H9 (cell line): ENCODE measurements around the gene LMOD1. TPM values are rescaled to one million over a fixed set of nuclear protein-coding genes. Genes with fewer than 3 reads are reported as not detected.

Source experiments
- DNase-seq: peaks from one replicate; pipeline ENCODE4 v3.0.0-alpha.2; 2017
- H2AFZ ChIP-seq: one replicate; pipeline ENCODE4 v1.6.1; 2013; ENCODE audit warnings: mild to moderate bottlenecking, low read length, control low read depth, moderate library complexity
- H2AK5ac ChIP-seq: 2 replicates; pipeline ENCODE4 v1.6.1; 2013; ENCODE audit warnings: low read length, control low read depth, mixed read lengths; ENCODE audit not compliant: insufficient read length
- H2BK120ac ChIP-seq: one replicate; pipeline ENCODE4 v1.6.1; 2013; ENCODE audit warnings: low read depth, mild to moderate bottlenecking, low read length, control low read depth, inconsistent platforms; ENCODE audit not compliant: poor library complexity, severe bottlenecking
- H2BK12ac ChIP-seq: 2 replicates; pipeline ENCODE4 v1.6.1; 2013; ENCODE audit warnings: low read length, control low read depth, mixed read lengths, low read depth; ENCODE audit not compliant: insufficient read length
- H2BK15ac ChIP-seq: 2 replicates; pipeline ENCODE4 v1.6.1; 2013; ENCODE audit warnings: low read depth, low read length, control low read depth
- H2BK20ac ChIP-seq: one replicate; pipeline ENCODE4 v1.6.1; 2013; ENCODE audit warnings: low read depth, mild to moderate bottlenecking, low read length, control low read depth, inconsistent platforms; ENCODE audit not compliant: poor library complexity, severe bottlenecking
- H2BK5ac ChIP-seq: 2 replicates; pipeline ENCODE4 v1.6.1; 2013; ENCODE audit warnings: low read length, control low read depth, mixed read lengths; ENCODE audit not compliant: insufficient read length
- H3K14ac ChIP-seq: 2 replicates; pipeline ENCODE4 v1.6.1; 2013; ENCODE audit warnings: low read length, control low read depth; ENCODE audit not compliant: insufficient read depth
- H3K18ac ChIP-seq: 2 replicates; pipeline ENCODE4 v1.6.1; 2013; ENCODE audit warnings: low read depth, mild to moderate bottlenecking, mixed read lengths, low read length, control low read depth; ENCODE audit not compliant: insufficient read length
- H3K23ac ChIP-seq: 2 replicates; pipeline ENCODE4 v1.6.1; 2013; ENCODE audit warnings: low read length, control low read depth, mixed read lengths, low read depth; ENCODE audit not compliant: insufficient read length
- H3K23me2 ChIP-seq: 2 replicates; pipeline ENCODE4 v1.6.1; 2013; ENCODE audit warnings: low read depth, mild to moderate bottlenecking, mixed read lengths, low read length, control low read depth; ENCODE audit not compliant: insufficient read length, poor library complexity, severe bottlenecking
- H3K27ac ChIP-seq: 2 replicates; pipeline ENCODE4 v1.5.1; 2013; ENCODE audit warnings: low read length, control low read depth, mixed read lengths, low read depth; ENCODE audit not compliant: insufficient read length
- H3K27me3 ChIP-seq: 2 replicates; pipeline ENCODE4 v1.6.1; 2013; ENCODE audit warnings: low read length, control low read depth, inconsistent platforms; ENCODE audit not compliant: insufficient read depth
- H3K4ac ChIP-seq: 2 replicates; pipeline ENCODE4 v1.6.1; 2013; ENCODE audit warnings: low read depth, mild to moderate bottlenecking, control low read depth, inconsistent platforms, low read length, moderate library complexity
- H3K4me1 ChIP-seq: 2 replicates; pipeline ENCODE4 v1.6.1; 2013; ENCODE audit warnings: low read length, control low read depth, inconsistent platforms; ENCODE audit not compliant: insufficient read depth
- H3K4me2 ChIP-seq: 2 replicates; pipeline ENCODE4 v1.6.1; 2013; ENCODE audit warnings: low read length, control low read depth, mixed read lengths; ENCODE audit not compliant: insufficient read length, insufficient read depth
- H3K56ac ChIP-seq: 2 replicates; pipeline ENCODE4 v1.6.1; 2013; ENCODE audit warnings: low read depth, mild to moderate bottlenecking, mixed read lengths, low read length, control low read depth; ENCODE audit not compliant: insufficient read length
- H3K79me1 ChIP-seq: 2 replicates; pipeline ENCODE4 v1.6.1; 2013; ENCODE audit warnings: low read depth, mild to moderate bottlenecking, moderate library complexity, low read length, control low read depth, inconsistent platforms; ENCODE audit not compliant: insufficient read depth, poor library complexity, severe bottlenecking
- H3K79me2 ChIP-seq: 2 replicates; pipeline ENCODE4 v1.6.1; 2013; ENCODE audit warnings: low read length, control low read depth, inconsistent platforms; ENCODE audit not compliant: insufficient read depth
- H3K9ac ChIP-seq: 2 replicates; pipeline ENCODE4 v1.6.1; 2013; ENCODE audit warnings: low read length, control low read depth, mixed read lengths; ENCODE audit not compliant: insufficient read length; ENCODE audit errors: extremely low read depth
- H3K9me3 ChIP-seq: one replicate; pipeline ENCODE4 v1.6.1; 2013; ENCODE audit warnings: low read depth, low read length, inconsistent platforms; ENCODE audit not compliant: control insufficient read depth
- H3T11ph ChIP-seq: one replicate; pipeline ENCODE4 v1.6.1; 2013; ENCODE audit warnings: mild to moderate bottlenecking, low read length, control low read depth, inconsistent platforms
- H4K20me1 ChIP-seq: one replicate; pipeline ENCODE4 v1.6.1; 2013; ENCODE audit not compliant: control insufficient read depth, insufficient read length, insufficient read depth
- H4K5ac ChIP-seq: 2 replicates; pipeline ENCODE4 v1.6.1; 2013; ENCODE audit warnings: low read depth, mild to moderate bottlenecking, mixed read lengths, low read length, control low read depth; ENCODE audit not compliant: insufficient read length
- H4K8ac ChIP-seq: replicated peaks from 2 replicates; pipeline ENCODE4 v1.6.1; 2013; ENCODE audit warnings: low read length, control low read depth, mixed read lengths, low read depth; ENCODE audit not compliant: insufficient read length
- H4K91ac ChIP-seq: 2 replicates; pipeline ENCODE4 v1.6.1; 2013; ENCODE audit warnings: low read depth, mild to moderate bottlenecking, moderate library complexity, mixed read lengths, low read length, control low read depth; ENCODE audit not compliant: insufficient read length
- H3K27ac Mint-ChIP-seq, 3 experiments: 2 replicates in 2 of 3; 3 replicates in 1 of 3; pipeline ENCODE4 v1.8.0; 2020 to 2021; ENCODE audit warnings: mixed read lengths in 3 of 3, mild to moderate bottlenecking in 1 of 3, moderate library complexity in 1 of 3
- H3K27me3 Mint-ChIP-seq: 2 replicates; pipeline ENCODE4 v1.8.0; 2021; ENCODE audit warnings: low read depth, mild to moderate bottlenecking, moderate library complexity, mixed read lengths
- H3K36me3 Mint-ChIP-seq, 3 experiments: 2 replicates in 2 of 3; 3 replicates in 1 of 3; pipeline ENCODE4 v1.8.0; 2020 to 2021; ENCODE audit warnings: low read depth in 3 of 3, mixed read lengths in 3 of 3; ENCODE audit not compliant: insufficient read depth in 1 of 3
- H3K4me1 Mint-ChIP-seq, 2 experiments: 2 replicates each; pipeline ENCODE4 v1.8.0; 2020; ENCODE audit warnings: mixed read lengths in 2 of 2
- H3K4me3 Mint-ChIP-seq, 2 experiments: 2 replicates in 1 of 2; 3 replicates in 1 of 2; pipeline ENCODE4 v1.8.0; 2020 to 2021; ENCODE audit warnings: mild to moderate bottlenecking in 2 of 2, mixed read lengths in 2 of 2, moderate library complexity in 1 of 2
- H3K9me3 Mint-ChIP-seq, 2 experiments: 2 replicates in 1 of 2; 3 replicates in 1 of 2; pipeline ENCODE4 v1.8.0; 2020; ENCODE audit warnings: mild to moderate bottlenecking in 2 of 2, mixed read lengths in 2 of 2, moderate library complexity in 1 of 2
- WGBS: extraction: QIAGEN DNeasy Blood & Tissue Kit; methylation state at CpG from one replicate; pipeline ENCODE4 v1.1.7; 2013; ENCODE audit warnings: missing lambda C conversion rate, low lambda C conversion rate, mixed read lengths; ENCODE audit not compliant: insufficient read length; ENCODE audit errors: extremely low coverage; 5-methylcytosine and 5-hydroxymethylcytosine counted together
- total RNA-seq: library from RNA; stranded (reverse); gene quantifications from 2 replicates; pipeline ENCODE4 v1.2.1, GENCODE V29; 2021
- TF ChIP-seq, protein P1 (sequence below): fragments of 200-600 bp; sonication (generic); conservative IDR thresholded peaks from 3 replicates; pipeline ENCODE4 v1.8.0; 2021; ENCODE audit warnings: antibody characterized with exemption, mild to moderate bottlenecking

Gene LMOD1
- total RNA-seq, 1 experiment from 2014 or later: 0.31 TPM

DNA sequence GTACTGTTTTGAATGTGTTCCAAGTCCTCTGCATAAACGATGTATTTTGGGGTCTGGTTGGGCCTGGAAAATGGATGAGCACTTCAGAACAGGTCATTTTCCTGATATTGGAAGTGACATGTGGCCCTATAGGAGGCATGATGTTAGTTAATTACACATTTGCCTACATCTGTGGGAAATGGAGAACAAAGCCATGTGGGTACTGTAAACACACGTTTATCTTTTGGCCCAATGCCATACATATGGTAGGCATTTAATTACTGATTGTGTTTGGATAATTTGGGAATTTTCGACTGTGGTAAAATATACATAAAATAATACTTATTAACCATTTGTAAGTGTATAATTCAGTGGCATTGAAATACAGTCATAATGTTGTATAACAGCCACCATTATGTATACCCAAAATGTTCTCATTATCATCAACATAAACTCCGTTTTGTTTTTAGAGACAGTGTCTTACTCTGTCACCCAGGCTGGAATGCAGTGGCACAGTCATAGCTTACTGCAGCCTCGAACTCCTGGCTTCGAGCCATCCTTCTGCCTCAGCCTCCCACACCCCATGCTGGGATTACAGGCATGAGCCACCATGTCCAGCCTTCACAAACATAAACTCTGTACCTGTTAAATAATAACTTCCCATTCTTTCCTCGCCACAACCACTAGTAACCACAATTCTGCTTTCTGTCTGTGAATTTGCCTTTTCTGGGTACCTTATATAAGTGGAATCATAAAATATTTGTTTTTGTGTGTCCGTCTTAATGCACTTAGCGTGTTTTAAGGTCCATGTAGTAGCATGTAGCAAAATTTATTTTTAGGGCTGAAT, 24.2 kb upstream of the LMOD1 start:
- no CpG with 5 or more reads among the region's 9 CpGs for WGBS
- no peak overlapping the region for H3K56ac ChIP-seq
- no peak overlapping the region for H3T11ph ChIP-seq
- TF ChIP-seq, protein P1, sequence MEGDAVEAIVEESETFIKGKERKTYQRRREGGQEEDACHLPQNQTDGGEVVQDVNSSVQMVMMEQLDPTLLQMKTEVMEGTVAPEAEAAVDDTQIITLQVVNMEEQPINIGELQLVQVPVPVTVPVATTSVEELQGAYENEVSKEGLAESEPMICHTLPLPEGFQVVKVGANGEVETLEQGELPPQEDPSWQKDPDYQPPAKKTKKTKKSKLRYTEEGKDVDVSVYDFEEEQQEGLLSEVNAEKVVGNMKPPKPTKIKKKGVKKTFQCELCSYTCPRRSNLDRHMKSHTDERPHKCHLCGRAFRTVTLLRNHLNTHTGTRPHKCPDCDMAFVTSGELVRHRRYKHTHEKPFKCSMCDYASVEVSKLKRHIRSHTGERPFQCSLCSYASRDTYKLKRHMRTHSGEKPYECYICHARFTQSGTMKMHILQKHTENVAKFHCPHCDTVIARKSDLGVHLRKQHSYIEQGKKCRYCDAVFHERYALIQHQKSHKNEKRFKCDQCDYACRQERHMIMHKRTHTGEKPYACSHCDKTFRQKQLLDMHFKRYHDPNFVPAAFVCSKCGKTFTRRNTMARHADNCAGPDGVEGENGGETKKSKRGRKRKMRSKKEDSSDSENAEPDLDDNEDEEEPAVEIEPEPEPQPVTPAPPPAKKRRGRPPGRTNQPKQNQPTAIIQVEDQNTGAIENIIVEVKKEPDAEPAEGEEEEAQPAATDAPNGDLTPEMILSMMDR: no peak
- no peaks in the 10 kb centered on the region for H3K79me1 ChIP-seq
- no peak overlapping the region for H3K4ac ChIP-seq
- no peak overlapping the region for H3K4me3 Mint-ChIP-seq
- no peak overlapping the region for H2AK5ac ChIP-seq
- H3K36me3 Mint-ChIP-seq: peaks cover 18 to 51% (median 51%) of the 10 kb centered on the region in 3 experiments; a peak in 6 of 7 replicates
- H3K14ac ChIP-seq: no peak overlapping the region
- H3K4me2 ChIP-seq: no peak overlapping the region
- no peak overlapping the region for H4K8ac ChIP-seq
- H4K5ac ChIP-seq: no peak overlapping the region
- no peak overlapping the region for H2BK5ac ChIP-seq
- no peak overlapping the region for H3K18ac ChIP-seq
- H3K79me2 ChIP-seq: no peaks in the 10 kb centered on the region
- no peak overlapping the region for H3K27ac ChIP-seq
- no peaks in the 10 kb centered on the region for H4K20me1 ChIP-seq
- H3K27me3 ChIP-seq: no peaks in the 10 kb centered on the region
- H2BK15ac ChIP-seq: no peak overlapping the region
- H3K9ac ChIP-seq: no peak overlapping the region
- H2AFZ ChIP-seq: no peak overlapping the region
- no peak overlapping the region for H3K27ac Mint-ChIP-seq
- H2BK20ac ChIP-seq: no peak overlapping the region
- no peak overlapping the region for H3K23ac ChIP-seq
- no peaks in the 10 kb centered on the region for H3K4me1 ChIP-seq
- H3K4me1 Mint-ChIP-seq: no peaks in the 10 kb centered on the region
- no peak overlapping the region for H4K91ac ChIP-seq
- no peak overlapping the region for H2BK12ac ChIP-seq
- H2BK120ac ChIP-seq: no peak overlapping the region
- no peaks in the 10 kb centered on the region for H3K9me3 Mint-ChIP-seq
- no peaks in the 10 kb centered on the region for H3K23me2 ChIP-seq
- no peaks in the 10 kb centered on the region for H3K9me3 ChIP-seq
- DNase-seq: no peak
- peaks cover 2% of the 10 kb centered on the region; the same call in 1 of the 2 replicates for H3K27me3 Mint-ChIP-seq
